Neural progenitor cell (in vitro differentiated cells): ENCODE results near the gene BTBD9. TPM values are rescaled to one million over a fixed set of nuclear protein-coding genes. Genes with fewer than 3 reads are reported as not detected.

Experiments used
- DNase-seq: peaks from one replicate; pipeline ENCODE4 v3.0.0-alpha.2; 2016; ENCODE audit warnings: low spot score
- H2AFZ ChIP-seq: fragments of 200-600 bp; sonication (generic); replicated peaks from 2 replicates; pipeline ENCODE4 v1.6.1; 2016; ENCODE audit warnings: antibody characterized with exemption
- H3F3A ChIP-seq: fragments of 200-600 bp; sonication (generic); 2 replicates; pipeline ENCODE4 v1.6.1; 2016; ENCODE audit warnings: antibody characterized with exemption, low read depth
- H3K27ac ChIP-seq: fragments of 200-600 bp; sonication (generic); 2 replicates; pipeline ENCODE4 v1.5.1; 2016; ENCODE audit warnings: mild to moderate bottlenecking
- H3K27me3 ChIP-seq: fragments of 200-600 bp; sonication (generic); 2 replicates; pipeline ENCODE4 v1.6.1; 2016; ENCODE audit warnings: mild to moderate bottlenecking, moderate library complexity
- H3K36me3 ChIP-seq: fragments of 200-600 bp; sonication (generic); 2 replicates; pipeline ENCODE4 v1.5.1; 2016
- H3K4me1 ChIP-seq: fragments of 200-600 bp; sonication (generic); 2 replicates; pipeline ENCODE4 v1.6.1; 2016; ENCODE audit warnings: mixed run types
- H3K4me2 ChIP-seq: fragments of 200-600 bp; sonication (generic); 2 replicates; pipeline ENCODE4 v1.6.1; 2016
- H3K4me3 ChIP-seq: fragments of 200-600 bp; sonication (generic); 2 replicates; pipeline ENCODE4 v1.5.1; 2016
- H3K79me2 ChIP-seq: fragments of 200-600 bp; sonication (generic); 2 replicates; pipeline ENCODE4 v1.6.1; 2016; ENCODE audit warnings: low read depth
- H3K9ac ChIP-seq: fragments of 200-600 bp; sonication (generic); 2 replicates; pipeline ENCODE4 v1.6.1; 2016
- H3K9me3 ChIP-seq: fragments of 200-600 bp; sonication (generic); 2 replicates; pipeline ENCODE4 v1.5.1; 2016; ENCODE audit warnings: low read depth
- H4K20me1 ChIP-seq: fragments of 200-600 bp; sonication (generic); 2 replicates; pipeline ENCODE4 v1.6.1; 2016; ENCODE audit warnings: low read depth
- H3K27ac Mint-ChIP-seq: 3 replicates; pipeline ENCODE4 v1.8.0; 2021; ENCODE audit warnings: mixed read lengths
- H3K27me3 Mint-ChIP-seq: 2 replicates; pipeline ENCODE4 v1.8.0; 2022; ENCODE audit warnings: low read depth, mild to moderate bottlenecking, inconsistent platforms, moderate library complexity, mixed read lengths; ENCODE audit not compliant: insufficient read depth
- H3K36me3 Mint-ChIP-seq: 3 replicates; pipeline ENCODE4 v1.8.0; 2021; ENCODE audit warnings: mixed read lengths
- H3K4me1 Mint-ChIP-seq: 3 replicates; pipeline ENCODE4 v1.8.0; 2021; ENCODE audit warnings: mixed read lengths
- H3K4me3 Mint-ChIP-seq: 3 replicates; pipeline ENCODE4 v1.8.0; 2021; ENCODE audit warnings: mild to moderate bottlenecking, moderate library complexity, mixed read lengths
- H3K9me3 Mint-ChIP-seq: 3 replicates; pipeline ENCODE4 v1.8.0; 2020; ENCODE audit warnings: mixed read lengths
- EZH2 ChIP-seq: fragments of 200-600 bp; sonication (generic); IDR thresholded peaks from 2 replicates; pipeline ENCODE4 v1.6.1; 2017; ENCODE audit warnings: antibody characterized with exemption, mild to moderate bottlenecking, moderate library complexity
- EZH2phosphoT487 ChIP-seq: fragments of 200-600 bp; sonication (generic); IDR thresholded peaks from 2 replicates; pipeline ENCODE4 v1.6.1; 2017; ENCODE audit warnings: antibody characterized with exemption
- total RNA-seq: library from RNA; depleted of rRNA; stranded (reverse); fragments of >200 nt; gene quantifications from 2 replicates; pipeline ENCODE4 v1.2.3, GENCODE V29; 2015; ENCODE audit warnings: low replicate concordance
- TF ChIP-seq, protein P1 (sequence below): fragments of 200-600 bp; sonication (generic); IDR thresholded peaks from 2 replicates; pipeline ENCODE4 v1.5.1; 2017; ENCODE audit warnings: antibody characterized with exemption, mild to moderate bottlenecking

BTBD9 gene
- total RNA-seq, 1 donor from 2014 or later, result 16.9 TPM

DNA sequence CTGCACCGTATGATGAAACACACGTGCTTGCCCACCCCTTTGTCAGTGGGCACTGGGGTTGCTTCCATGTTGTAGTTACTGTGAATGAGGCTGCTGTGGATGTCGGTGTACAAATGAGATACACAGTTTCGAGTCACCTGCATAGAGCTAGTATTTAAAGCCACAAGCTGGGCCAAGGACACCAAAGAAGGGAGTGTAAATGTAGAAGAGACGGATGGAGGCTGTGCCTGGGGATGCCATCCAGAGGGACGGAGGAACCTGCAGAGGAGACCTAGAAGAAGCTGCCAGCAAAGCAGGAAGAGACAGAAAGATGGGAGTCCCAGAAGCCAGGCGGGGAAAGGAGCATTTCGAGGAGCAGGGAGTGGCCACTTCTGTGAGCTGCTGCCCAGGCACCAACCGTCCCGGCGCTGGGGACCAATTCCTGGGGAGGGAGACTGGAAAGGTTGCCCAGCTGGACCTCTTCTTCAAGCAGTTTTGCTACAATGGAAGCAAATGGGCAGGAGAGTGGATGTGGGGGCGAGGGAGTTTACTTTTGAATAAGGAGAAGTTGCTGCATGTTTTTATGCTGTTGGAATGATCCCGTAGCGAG, 480.9 kb downstream of the BTBD9 start:
- H3K4me1 Mint-ChIP-seq, result peaks cover 2% of the 10 kb centered on the region
- Histone ChIP-seq H3K4me2 (no peak overlapping the region), H3K36me3 (no peaks in the 10 kb centered on the region), H3K4me3 (no peak overlapping the region), H3K9ac (no peak overlapping the region), H3K9me3 (no peaks in the 10 kb centered on the region), H3K27me3 (no peaks in the 10 kb centered on the region), H2AFZ (no peak overlapping the region), H3F3A (no peaks in the 10 kb centered on the region), H3K27ac (no peak overlapping the region), H4K20me1 (peaks cover 7% of the 10 kb centered on the region), H3K4me1 (no peaks in the 10 kb centered on the region), H3K79me2 (no peaks in the 10 kb centered on the region)
- no peak overlapping the region for H3K27ac Mint-ChIP-seq
- no peak overlapping the region for H3K4me3 Mint-ChIP-seq
- no peak for TF ChIP-seq EZH2phosphoT487
- no peak for TF ChIP-seq EZH2
- TF ChIP-seq, protein P1, sequence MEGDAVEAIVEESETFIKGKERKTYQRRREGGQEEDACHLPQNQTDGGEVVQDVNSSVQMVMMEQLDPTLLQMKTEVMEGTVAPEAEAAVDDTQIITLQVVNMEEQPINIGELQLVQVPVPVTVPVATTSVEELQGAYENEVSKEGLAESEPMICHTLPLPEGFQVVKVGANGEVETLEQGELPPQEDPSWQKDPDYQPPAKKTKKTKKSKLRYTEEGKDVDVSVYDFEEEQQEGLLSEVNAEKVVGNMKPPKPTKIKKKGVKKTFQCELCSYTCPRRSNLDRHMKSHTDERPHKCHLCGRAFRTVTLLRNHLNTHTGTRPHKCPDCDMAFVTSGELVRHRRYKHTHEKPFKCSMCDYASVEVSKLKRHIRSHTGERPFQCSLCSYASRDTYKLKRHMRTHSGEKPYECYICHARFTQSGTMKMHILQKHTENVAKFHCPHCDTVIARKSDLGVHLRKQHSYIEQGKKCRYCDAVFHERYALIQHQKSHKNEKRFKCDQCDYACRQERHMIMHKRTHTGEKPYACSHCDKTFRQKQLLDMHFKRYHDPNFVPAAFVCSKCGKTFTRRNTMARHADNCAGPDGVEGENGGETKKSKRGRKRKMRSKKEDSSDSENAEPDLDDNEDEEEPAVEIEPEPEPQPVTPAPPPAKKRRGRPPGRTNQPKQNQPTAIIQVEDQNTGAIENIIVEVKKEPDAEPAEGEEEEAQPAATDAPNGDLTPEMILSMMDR, result no peak
- no peaks in the 10 kb centered on the region for H3K9me3 Mint-ChIP-seq
- H3K27me3 Mint-ChIP-seq, result no peaks in the 10 kb centered on the region
- H3K36me3 Mint-ChIP-seq, result peaks cover 29% of the 10 kb centered on the region
- DNase-seq, result no peak

DNA sequence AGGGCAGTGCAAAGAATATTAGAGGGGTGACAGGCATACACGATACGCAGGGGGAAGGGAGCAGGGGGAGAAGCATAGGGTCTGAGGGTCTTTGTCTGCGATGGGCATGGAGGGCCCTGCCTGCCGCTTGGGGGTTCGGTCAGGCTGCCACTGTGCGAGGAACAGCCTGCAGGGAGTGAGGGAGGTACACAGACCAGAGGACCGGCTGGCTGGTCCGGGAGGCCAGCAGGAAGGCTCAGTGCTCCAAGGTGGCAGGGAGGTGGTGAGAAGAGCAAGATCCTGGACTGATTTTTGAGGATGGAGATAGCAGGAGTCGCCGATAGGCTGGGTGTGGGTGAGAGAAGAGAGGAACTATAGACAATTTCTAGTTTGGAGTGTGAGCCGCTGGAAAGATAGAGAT, 481.8 kb downstream of the BTBD9 start:
- no peak for DNase-seq
- H3K27ac Mint-ChIP-seq, result no peak overlapping the region
- TF ChIP-seq EZH2 (no peak), EZH2phosphoT487 (no peak)
- no peaks in the 10 kb centered on the region for H3K27me3 ChIP-seq
- H3K9me3 Mint-ChIP-seq, result no peaks in the 10 kb centered on the region
- no peaks in the 10 kb centered on the region for H3K9me3 ChIP-seq
- H3K36me3 ChIP-seq, result no peaks in the 10 kb centered on the region
- peaks cover 6% of the 10 kb centered on the region for H3K4me1 Mint-ChIP-seq
- no peak overlapping the region for H3K4me2 ChIP-seq
- H3F3A ChIP-seq, result no peaks in the 10 kb centered on the region
- no peak overlapping the region for H2AFZ ChIP-seq
- H4K20me1 ChIP-seq, result peaks cover 12% of the 10 kb centered on the region
- H3K9ac ChIP-seq, result no peak overlapping the region
- H3K4me3 ChIP-seq, result no peak overlapping the region
- no peak overlapping the region for H3K27ac ChIP-seq
- H3K36me3 Mint-ChIP-seq, result peaks cover 31% of the 10 kb centered on the region
- no peaks in the 10 kb centered on the region for H3K79me2 ChIP-seq
- no peaks in the 10 kb centered on the region for H3K27me3 Mint-ChIP-seq
- no peak overlapping the region for H3K4me3 Mint-ChIP-seq
- H3K4me1 ChIP-seq, result no peaks in the 10 kb centered on the region

DNA sequence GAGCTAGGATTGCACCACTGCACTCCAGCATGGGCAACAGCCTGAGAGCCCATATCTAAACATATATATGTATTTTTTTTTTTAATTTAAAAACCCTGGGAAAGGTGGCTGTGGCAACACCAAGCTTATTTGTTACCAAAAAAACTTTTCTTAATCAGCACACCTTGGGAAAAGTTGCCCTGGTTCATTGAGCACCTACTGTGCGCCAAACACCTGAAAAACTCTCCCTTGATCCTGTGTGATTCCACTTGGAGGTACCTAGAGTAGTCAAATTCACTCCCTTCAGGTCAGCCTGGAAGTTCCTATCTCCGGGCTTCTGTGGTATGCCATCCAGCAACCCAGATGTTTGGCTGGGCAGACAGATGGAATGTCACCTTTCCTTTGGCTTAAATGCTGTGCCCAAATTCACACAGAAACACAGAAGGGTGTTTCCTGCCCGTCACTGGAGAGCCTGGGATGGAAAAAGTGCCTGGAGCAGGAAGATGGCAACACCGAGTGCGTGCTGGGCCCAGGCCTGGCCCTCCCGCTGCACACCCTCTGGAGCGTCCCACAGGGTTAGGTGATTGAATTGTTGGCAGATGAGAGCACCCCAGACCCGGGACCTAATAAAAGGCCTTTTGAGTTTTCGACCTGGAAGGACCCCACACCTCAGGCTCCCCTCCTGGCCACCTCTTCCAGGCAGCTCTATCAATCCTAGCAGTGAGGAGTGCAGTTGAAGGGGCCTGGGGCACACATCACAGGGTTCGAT, 482.7 kb downstream of the BTBD9 start:
- Histone ChIP-seq H3K36me3 (no peaks in the 10 kb centered on the region), H3K9me3 (no peaks in the 10 kb centered on the region), H3K9ac (no peak overlapping the region), H3K79me2 (no peaks in the 10 kb centered on the region), H3K27ac (no peak overlapping the region), H3F3A (no peaks in the 10 kb centered on the region), H2AFZ (no peak overlapping the region), H3K4me1 (no peaks in the 10 kb centered on the region), H3K4me2 (no peak overlapping the region), H3K4me3 (no peak overlapping the region), H4K20me1 (peaks cover 15% of the 10 kb centered on the region), H3K27me3 (no peaks in the 10 kb centered on the region)
- Mint-ChIP-seq H3K4me3 (no peak overlapping the region), H3K9me3 (no peaks in the 10 kb centered on the region), H3K27me3 (no peaks in the 10 kb centered on the region), H3K36me3 (peaks cover 40% of the 10 kb centered on the region), H3K4me1 (peaks cover 10% of the 10 kb centered on the region), H3K27ac (no peak overlapping the region)
- no peak for TF ChIP-seq EZH2phosphoT487
- TF ChIP-seq, protein P1, result no peak
- TF ChIP-seq EZH2, result no peak
- DNase-seq, result no peak

DNA sequence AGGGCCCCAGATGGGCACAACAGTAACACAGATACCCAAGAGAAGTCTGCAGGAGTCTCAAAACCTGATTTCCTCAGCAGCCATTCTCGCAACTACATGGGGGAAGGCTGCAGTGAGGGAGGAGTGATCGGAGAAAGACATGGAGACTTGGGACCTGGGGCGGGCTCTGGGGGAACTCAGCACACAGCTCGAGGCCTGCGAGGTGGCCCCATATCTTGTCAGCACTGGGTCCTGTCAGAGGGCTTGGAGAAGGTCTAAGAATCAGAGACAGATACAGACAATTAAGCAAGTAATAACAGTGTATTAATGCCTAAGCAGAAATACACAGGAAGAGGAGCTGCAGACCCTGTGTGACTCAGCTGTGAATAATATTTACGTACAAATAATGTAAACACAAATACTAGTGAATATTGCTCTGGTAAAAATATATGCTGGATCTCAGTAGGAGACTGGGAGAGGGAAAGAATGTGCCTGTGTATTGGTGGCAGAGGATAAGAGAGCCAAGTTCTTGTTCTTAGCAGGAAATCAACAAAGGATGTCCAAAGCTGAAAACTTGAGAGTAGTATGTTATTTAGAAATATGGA, 484.0 kb downstream of the BTBD9 start:
- no peak overlapping the region for H3K4me3 Mint-ChIP-seq
- TF ChIP-seq, protein P1, result no peak
- TF ChIP-seq EZH2phosphoT487, result no peak
- no peak for TF ChIP-seq EZH2
- H3F3A ChIP-seq, result no peaks in the 10 kb centered on the region
- peaks cover 10% of the 10 kb centered on the region for H3K4me1 Mint-ChIP-seq
- no peaks in the 10 kb centered on the region for H3K9me3 ChIP-seq
- H3K9me3 Mint-ChIP-seq, result no peaks in the 10 kb centered on the region
- no peak overlapping the region for H2AFZ ChIP-seq
- H3K9ac ChIP-seq, result no peak overlapping the region
- no peak overlapping the region for H3K27ac ChIP-seq
- H3K4me3 ChIP-seq, result no peak overlapping the region
- H3K36me3 ChIP-seq, result no peaks in the 10 kb centered on the region
- H3K4me1 ChIP-seq, result peaks cover 3% of the 10 kb centered on the region
- H3K36me3 Mint-ChIP-seq, result peaks cover 30% of the 10 kb centered on the region
- H4K20me1 ChIP-seq, result peaks cover 27% of the 10 kb centered on the region
- no peaks in the 10 kb centered on the region for H3K79me2 ChIP-seq
- H3K4me2 ChIP-seq, result no peak overlapping the region
- no peaks in the 10 kb centered on the region for H3K27me3 Mint-ChIP-seq
- no peak overlapping the region for H3K27ac Mint-ChIP-seq
- no peaks in the 10 kb centered on the region for H3K27me3 ChIP-seq
- no peak for DNase-seq
